Measurements from ENCODE around the gene PLS3.
"Not testable (repeated sequence)": the region's sequence is repeated elsewhere in the genome, so short reads cannot be mapped to it uniquely, and the experiment has no call there.

The PLS3 gene

GRCh38 chrX:115560978-115561604 is at the start of gene PLS3:
TSS of gene PLS3 (plus strand) at chrX:115561174. CDS start at chrX:115610251, 49,077 bp downstream.
- Histone ChIP-seq H3K9ac (ENCODE audit: low read length) (peak within 1 kb of the TSS; percentile 62), H3K4me1 (ENCODE audit: control insufficient read depth, insufficient read depth, low read length) (no peaks in the 10 kb centered on the region), H3K27ac (ENCODE audit: low read depth, low read length) (peak within 1 kb of the TSS; percentile 84), H3K27me3 (ENCODE audit: control insufficient read depth, insufficient read depth, low read length) (peaks cover 4% of the 10 kb centered on the region), H3K4me3 (ENCODE audit: low read length) (peak within 1 kb of the TSS; percentile 63), H3K36me3 (ENCODE audit: control insufficient read depth, insufficient read depth, low read length) (no peaks in the 10 kb centered on the region)

GRCh38 chrX:115518113-115518512 is 42.9 kb upstream of the PLS3 start:
- H3K27ac ChIP-seq (ENCODE audit: low read depth, low read length), result no peak overlapping the region
- H3K4me1 ChIP-seq (ENCODE audit: control insufficient read depth, insufficient read depth, low read length), result no peaks in the 10 kb centered on the region
- H3K36me3 ChIP-seq (ENCODE audit: control insufficient read depth, insufficient read depth, low read length), result no peaks in the 10 kb centered on the region
- no peak overlapping the region for H3K4me3 ChIP-seq (ENCODE audit: low read length)
- H3K9ac ChIP-seq (ENCODE audit: low read length), result no peak overlapping the region
- H3K27me3 ChIP-seq (ENCODE audit: control insufficient read depth, insufficient read depth, low read length), result no peaks in the 10 kb centered on the region

- Histone ChIP-seq H3K4me1 (ENCODE audit: control insufficient read depth, insufficient read depth, low read length) (no peaks in the 10 kb centered on the region), H3K9ac (ENCODE audit: low read length) (no peak overlapping the region), H3K36me3 (ENCODE audit: control insufficient read depth, insufficient read depth, low read length) (no peaks in the 10 kb centered on the region), H3K27ac (ENCODE audit: low read depth, low read length) (no peak overlapping the region), H3K4me3 (ENCODE audit: low read length) (no peak overlapping the region), H3K27me3 (ENCODE audit: control insufficient read depth, insufficient read depth, low read length) (no peaks in the 10 kb centered on the region)
These were observed 39.2 kb upstream of the PLS3 start for GRCh38 chrX:115521741-115522140.

- H3K36me3 ChIP-seq (ENCODE audit: control insufficient read depth, insufficient read depth, low read length), result no peaks in the 10 kb centered on the region
- no peaks in the 10 kb centered on the region for H3K4me1 ChIP-seq (ENCODE audit: control insufficient read depth, insufficient read depth, low read length)
- H3K27me3 ChIP-seq (ENCODE audit: control insufficient read depth, insufficient read depth, low read length), result no peaks in the 10 kb centered on the region
- no peak overlapping the region for H3K27ac ChIP-seq (ENCODE audit: low read depth, low read length)
- no peak overlapping the region for H3K4me3 ChIP-seq (ENCODE audit: low read length)
- no peak overlapping the region for H3K9ac ChIP-seq (ENCODE audit: low read length)
These were observed 38.0 kb upstream of the PLS3 start for GRCh38 chrX:115522952-115523351.

GRCh38 chrX:115525486-115525885 is 35.5 kb upstream of the PLS3 start:
- no peaks in the 10 kb centered on the region for H3K27me3 ChIP-seq (ENCODE audit: control insufficient read depth, insufficient read depth, low read length)

GRCh38 chrX:115531818-115532403 is 29.1 kb upstream of the PLS3 start:
- no peak overlapping the region for H3K27ac ChIP-seq (ENCODE audit: low read depth, low read length)
- H3K4me1 ChIP-seq (ENCODE audit: control insufficient read depth, insufficient read depth, low read length), result no peaks in the 10 kb centered on the region
- H3K4me3 ChIP-seq (ENCODE audit: low read length), result no peak overlapping the region
- H3K36me3 ChIP-seq (ENCODE audit: control insufficient read depth, insufficient read depth, low read length), result no peaks in the 10 kb centered on the region
- H3K27me3 ChIP-seq (ENCODE audit: control insufficient read depth, insufficient read depth, low read length), result no peaks in the 10 kb centered on the region
- H3K9ac ChIP-seq (ENCODE audit: low read length), result no peak overlapping the region

More at GRCh38 chrX:115525486-115525885, 35.5 kb upstream of the PLS3 start:
- H3K36me3 ChIP-seq (ENCODE audit: control insufficient read depth, insufficient read depth, low read length), result no peaks in the 10 kb centered on the region
- H3K4me1 ChIP-seq (ENCODE audit: control insufficient read depth, insufficient read depth, low read length), result no peaks in the 10 kb centered on the region
- H3K9ac ChIP-seq (ENCODE audit: low read length), result no peak overlapping the region
- H3K27ac ChIP-seq (ENCODE audit: low read depth, low read length), result no peak overlapping the region
- H3K4me3 ChIP-seq (ENCODE audit: low read length), result no peak overlapping the region

GRCh38 chrX:115533485-115533884 is 27.5 kb upstream of the PLS3 start:
- Histone ChIP-seq H3K27ac (ENCODE audit: low read depth, low read length) (no peak overlapping the region), H3K4me3 (ENCODE audit: low read length) (no peak overlapping the region), H3K36me3 (ENCODE audit: control insufficient read depth, insufficient read depth, low read length) (no peaks in the 10 kb centered on the region), H3K27me3 (ENCODE audit: control insufficient read depth, insufficient read depth, low read length) (no peaks in the 10 kb centered on the region), H3K4me1 (ENCODE audit: control insufficient read depth, insufficient read depth, low read length) (no peaks in the 10 kb centered on the region), H3K9ac (ENCODE audit: low read length) (no peak overlapping the region)

- Histone ChIP-seq H3K27me3 (ENCODE audit: control insufficient read depth, insufficient read depth, low read length) (no peaks in the 10 kb centered on the region), H3K4me3 (ENCODE audit: low read length) (no peak overlapping the region), H3K4me1 (ENCODE audit: control insufficient read depth, insufficient read depth, low read length) (no peaks in the 10 kb centered on the region), H3K36me3 (ENCODE audit: control insufficient read depth, insufficient read depth, low read length) (no peaks in the 10 kb centered on the region), H3K27ac (ENCODE audit: low read depth, low read length) (no peak overlapping the region), H3K9ac (ENCODE audit: low read length) (no peak overlapping the region)
These were observed 26.6 kb upstream of the PLS3 start for GRCh38 chrX:115534383-115534782.

GRCh38 chrX:115535421-115535820 is 25.6 kb upstream of the PLS3 start:
- Histone ChIP-seq H3K27ac (ENCODE audit: low read depth, low read length) (no peak overlapping the region), H3K27me3 (ENCODE audit: control insufficient read depth, insufficient read depth, low read length) (no peaks in the 10 kb centered on the region), H3K36me3 (ENCODE audit: control insufficient read depth, insufficient read depth, low read length) (no peaks in the 10 kb centered on the region), H3K9ac (ENCODE audit: low read length) (no peak overlapping the region), H3K4me3 (ENCODE audit: low read length) (no peak overlapping the region), H3K4me1 (ENCODE audit: control insufficient read depth, insufficient read depth, low read length) (no peaks in the 10 kb centered on the region)

- Histone ChIP-seq H3K27me3 (ENCODE audit: control insufficient read depth, insufficient read depth, low read length) (no peaks in the 10 kb centered on the region), H3K27ac (ENCODE audit: low read depth, low read length) (no peak overlapping the region), H3K36me3 (ENCODE audit: control insufficient read depth, insufficient read depth, low read length) (no peaks in the 10 kb centered on the region), H3K4me3 (ENCODE audit: low read length) (no peak overlapping the region), H3K4me1 (ENCODE audit: control insufficient read depth, insufficient read depth, low read length) (no peaks in the 10 kb centered on the region), H3K9ac (ENCODE audit: low read length) (no peak overlapping the region)
These were observed 25.1 kb upstream of the PLS3 start for GRCh38 chrX:115535844-115536243.

- no peak overlapping the region for H3K4me3 ChIP-seq (ENCODE audit: low read length)
- no peaks in the 10 kb centered on the region for H3K4me1 ChIP-seq (ENCODE audit: control insufficient read depth, insufficient read depth, low read length)
- H3K36me3 ChIP-seq (ENCODE audit: control insufficient read depth, insufficient read depth, low read length), result no peaks in the 10 kb centered on the region
- no peaks in the 10 kb centered on the region for H3K27me3 ChIP-seq (ENCODE audit: control insufficient read depth, insufficient read depth, low read length)
- H3K27ac ChIP-seq (ENCODE audit: low read depth, low read length), result no peak overlapping the region
- no peak overlapping the region for H3K9ac ChIP-seq (ENCODE audit: low read length)
These were observed 21.1 kb upstream of the PLS3 start for GRCh38 chrX:115539841-115540240.

- not testable (repeated sequence) for H3K27me3 ChIP-seq (ENCODE audit: control insufficient read depth, insufficient read depth, low read length); H3K36me3 ChIP-seq (ENCODE audit: control insufficient read depth, insufficient read depth, low read length); H3K27ac ChIP-seq (ENCODE audit: low read depth, low read length); H3K9ac ChIP-seq (ENCODE audit: low read length); H3K4me3 ChIP-seq (ENCODE audit: low read length); H3K4me1 ChIP-seq (ENCODE audit: control insufficient read depth, insufficient read depth, low read length)
These were observed 19.9 kb upstream of the PLS3 start for GRCh38 chrX:115541045-115541444.

GRCh38 chrX:115547448-115547847 is 13.5 kb upstream of the PLS3 start:
- H3K4me3 ChIP-seq (ENCODE audit: low read length), result no peak overlapping the region
- no peak overlapping the region for H3K9ac ChIP-seq (ENCODE audit: low read length)
- no peaks in the 10 kb centered on the region for H3K27me3 ChIP-seq (ENCODE audit: control insufficient read depth, insufficient read depth, low read length)
- no peak overlapping the region for H3K27ac ChIP-seq (ENCODE audit: low read depth, low read length)
- no peaks in the 10 kb centered on the region for H3K36me3 ChIP-seq (ENCODE audit: control insufficient read depth, insufficient read depth, low read length)
- H3K4me1 ChIP-seq (ENCODE audit: control insufficient read depth, insufficient read depth, low read length), result no peaks in the 10 kb centered on the region

Data from rectal smooth muscle tissue (tissue), 1 donor.